ENCODE results near the gene CGREF1.

CGREF1 gene

DNA sequence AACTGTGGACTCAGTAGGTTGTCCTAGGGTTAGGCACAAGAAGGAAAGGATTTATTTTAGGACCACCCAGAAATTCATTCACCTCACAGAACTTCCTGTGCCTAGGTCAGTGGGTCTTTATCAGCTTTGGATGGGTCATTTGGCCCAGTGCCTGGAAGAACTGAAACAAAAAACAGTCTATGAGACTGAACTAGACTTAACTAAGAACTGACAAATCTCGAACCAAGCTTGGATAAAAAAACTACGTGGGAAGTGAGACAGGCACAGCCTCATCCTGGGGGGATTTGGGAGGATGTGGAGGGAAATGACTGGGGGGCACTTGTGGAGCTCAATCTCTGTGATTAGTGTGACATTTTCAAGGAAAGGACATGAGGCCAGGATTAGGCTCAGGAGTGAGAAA is 45.1 kb downstream of the CGREF1 start:
- no peak for DNase-seq (ENCODE audit: low spot score)

DNA sequence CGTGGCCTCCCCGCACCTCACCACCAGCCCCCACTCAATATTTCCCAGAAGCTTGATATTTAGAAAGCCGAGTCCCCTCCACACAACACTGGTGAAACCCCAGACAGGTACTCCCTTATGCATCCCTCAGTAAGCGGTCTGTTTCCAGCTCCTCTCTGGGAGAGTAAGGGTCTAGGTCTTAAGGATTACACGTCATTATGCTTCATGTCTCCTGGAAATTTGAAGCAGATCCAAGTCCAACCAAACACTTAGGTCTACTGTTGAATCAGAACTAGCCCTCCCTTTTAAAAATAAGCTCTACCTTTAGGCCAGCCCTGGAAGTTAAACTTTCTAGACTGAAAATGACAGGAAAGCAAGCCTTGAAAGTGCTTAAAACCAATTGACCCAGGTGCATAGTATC is 46.0 kb downstream of the CGREF1 start:
- no peak for DNase-seq (ENCODE audit: low spot score)

DNA sequence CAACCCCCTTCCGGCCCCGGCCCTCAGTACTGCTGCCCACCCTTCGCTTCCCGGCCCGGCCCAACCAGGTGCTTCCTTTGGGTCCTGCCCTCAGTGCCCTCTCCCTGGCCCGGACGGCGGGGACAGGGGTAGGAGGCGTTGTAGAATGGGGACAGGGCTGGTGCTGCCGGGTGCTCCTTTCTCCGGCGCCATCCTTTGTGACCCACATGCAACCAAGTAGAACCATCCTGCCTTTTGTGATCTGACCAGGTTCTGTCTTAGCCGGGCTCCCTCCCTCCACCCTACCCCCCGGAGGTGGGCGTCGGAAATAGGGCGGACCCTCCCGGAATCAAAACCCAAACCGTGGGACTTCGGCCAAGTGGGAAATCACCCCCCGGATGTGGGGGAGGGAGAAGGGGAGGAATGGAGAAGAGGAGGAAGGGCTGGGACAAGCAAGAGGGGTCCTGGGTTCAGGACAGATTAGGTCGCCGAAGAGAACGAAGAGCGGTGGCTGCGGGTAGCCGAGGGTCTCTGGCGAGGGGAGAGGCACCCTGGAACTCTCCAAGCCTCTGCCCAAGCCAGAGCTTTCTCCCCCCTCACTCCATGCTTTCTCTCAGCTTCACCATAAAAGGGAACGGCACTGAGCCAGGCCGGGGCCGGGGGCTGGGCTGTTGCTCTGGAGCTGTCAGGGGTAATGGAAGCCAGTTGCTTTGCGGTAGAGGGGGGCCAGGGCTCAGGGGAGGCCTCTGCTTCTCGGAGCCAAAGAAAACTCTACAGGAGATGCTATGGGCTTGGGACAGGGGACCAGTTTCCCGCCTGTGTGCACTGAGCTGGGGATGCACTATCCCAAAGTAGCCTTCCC is 46.7 kb downstream of the CGREF1 start:
- DNase-seq (ENCODE audit: low spot score): no peak

DNA sequence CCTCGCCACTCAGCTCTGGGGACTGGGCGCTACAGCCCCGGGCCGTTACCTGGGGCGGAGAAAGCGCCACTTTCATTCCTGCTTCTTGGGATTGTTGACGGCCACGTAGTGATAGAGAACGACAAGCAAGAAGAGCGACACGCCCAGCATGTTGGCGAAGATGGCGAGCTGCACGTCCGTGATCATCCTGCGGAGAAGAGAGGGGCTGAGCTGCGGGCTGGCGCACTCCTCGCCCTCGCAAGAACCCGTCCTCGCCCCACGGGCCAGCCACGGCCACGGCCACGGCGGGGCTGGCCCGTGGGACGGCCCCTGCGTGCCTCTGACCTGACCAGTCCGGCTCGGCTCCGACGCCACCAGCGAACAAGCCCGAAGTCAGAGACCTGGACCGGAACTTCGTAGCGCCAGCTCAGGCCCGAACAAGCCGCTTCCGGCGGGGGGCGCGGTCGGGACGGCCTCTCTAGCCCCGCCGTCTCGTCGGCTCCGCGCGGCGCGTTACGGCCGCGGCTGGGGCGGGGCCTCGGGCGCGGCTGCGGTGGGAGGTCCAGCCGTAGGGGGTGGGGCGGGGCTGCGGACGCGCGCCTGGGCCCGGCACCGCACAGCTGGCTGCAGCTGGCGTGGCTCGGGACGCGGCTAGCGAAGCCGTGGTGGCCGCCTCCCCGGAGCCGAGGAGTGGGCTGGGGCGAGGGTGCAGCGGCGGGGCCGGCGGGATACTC is 47.5 kb downstream of the CGREF1 start, which contains the start of gene OST4:
TSS of gene OST4 (minus strand) at position 378 of the 713 bp plus-strand sequence.
- peak; percentile 96 for DNase-seq (ENCODE audit: low spot score)

DNA sequence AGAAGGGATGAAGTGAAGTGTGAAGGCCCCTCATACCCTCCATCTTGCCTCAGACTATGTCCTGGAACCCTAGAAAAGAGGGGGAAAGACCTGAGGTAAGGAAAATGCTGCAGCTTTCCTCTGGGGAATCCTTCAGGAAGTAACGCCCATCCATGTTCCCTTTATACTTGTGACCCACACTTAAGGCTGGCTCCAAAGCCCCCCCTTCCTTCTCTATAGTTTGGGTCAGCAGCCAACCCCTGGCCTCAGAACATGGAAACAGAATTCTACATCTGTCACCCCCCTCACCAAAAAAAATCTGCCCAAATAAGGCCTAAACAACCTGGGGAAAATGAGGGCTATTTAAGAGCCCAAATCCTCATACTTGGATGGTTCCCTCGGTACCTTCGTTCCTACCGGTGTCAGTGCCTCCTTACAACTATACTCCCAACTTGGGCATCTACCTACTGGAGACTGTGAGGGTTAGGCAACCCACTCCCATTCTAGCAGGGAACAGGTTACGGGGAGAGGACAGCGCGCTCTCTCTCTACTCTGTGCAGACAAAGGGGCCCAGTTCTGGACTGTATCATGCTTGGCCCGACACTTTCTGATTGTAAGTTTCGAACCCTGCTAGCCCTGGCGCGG is 48.2 kb downstream of the CGREF1 start:
- no peak for DNase-seq (ENCODE audit: low spot score)

DNA sequence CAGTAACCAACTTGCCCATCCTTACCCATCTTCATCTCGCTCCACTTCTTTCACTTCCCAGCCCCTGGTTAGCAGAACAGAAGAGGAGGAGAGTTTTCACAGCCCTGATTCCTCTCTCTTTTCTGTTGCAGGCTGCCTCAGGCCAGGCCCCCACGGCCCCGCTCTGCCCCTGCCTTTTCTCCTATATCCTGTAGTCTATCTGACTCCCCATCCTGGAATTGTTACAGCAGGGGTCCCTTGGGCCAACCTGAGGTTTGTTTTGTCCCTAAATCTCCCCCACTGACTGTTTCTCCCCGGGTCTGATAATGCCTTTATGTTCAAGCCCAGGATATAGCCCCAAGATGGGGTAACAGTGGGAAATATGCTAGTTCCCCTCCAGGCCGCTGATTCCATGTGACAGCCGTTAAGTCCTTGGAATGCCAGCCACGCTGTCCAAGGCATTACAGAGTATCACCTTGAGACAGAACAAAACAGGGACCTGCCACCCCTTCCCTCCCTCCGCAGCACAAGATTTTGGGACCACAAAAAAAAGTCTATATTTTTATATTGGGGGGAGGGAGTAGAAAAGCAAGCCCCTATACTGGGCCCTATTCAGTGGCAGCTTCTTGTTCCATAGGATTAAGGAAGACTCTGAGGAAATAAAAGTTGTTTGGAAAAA is 48.8 kb downstream of the CGREF1 start:
- DNase-seq (ENCODE audit: low spot score): no peak

DNA sequence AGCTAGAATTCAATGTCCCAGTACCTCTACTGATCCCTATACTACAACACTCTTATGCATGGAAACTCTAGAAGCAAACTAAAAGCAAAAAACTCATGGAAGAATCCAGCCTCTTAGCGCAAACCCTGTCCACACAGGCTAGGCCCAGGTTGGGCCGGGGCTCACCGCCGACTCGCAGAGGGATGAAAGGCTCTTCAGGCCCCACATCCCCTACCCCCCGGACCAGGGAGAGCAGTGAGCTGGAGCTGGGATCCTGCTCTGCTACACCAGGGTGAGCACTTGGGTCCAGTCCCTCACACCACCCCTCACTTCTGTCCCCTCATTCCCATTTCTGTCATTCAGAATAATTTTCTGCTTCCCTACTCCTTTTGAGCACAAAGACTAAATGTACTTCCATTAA is 49.5 kb downstream of the CGREF1 start:
- DNase-seq (ENCODE audit: low spot score): no peak

DNA sequence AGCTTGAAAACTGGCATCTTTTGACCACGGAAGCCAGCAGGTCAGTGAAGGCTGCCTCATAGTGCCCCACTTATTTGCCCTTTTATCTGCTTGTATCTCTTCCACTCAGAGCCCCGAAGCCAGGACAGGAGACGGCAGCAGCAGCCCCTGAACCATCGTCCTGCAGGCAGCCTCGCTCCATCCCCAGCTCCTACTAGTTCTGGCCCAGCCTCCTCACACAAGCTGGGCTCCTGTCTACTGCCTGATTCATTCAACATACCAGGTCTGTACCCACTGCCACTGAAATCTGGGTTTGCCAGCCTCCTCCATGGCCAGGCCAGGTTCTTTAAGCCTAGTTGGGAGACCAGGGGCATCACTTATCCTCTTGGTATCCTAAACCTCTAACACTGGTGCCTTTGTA is 51.5 kb downstream of the CGREF1 start:
- DNase-seq (ENCODE audit: low spot score): no peak

DNA sequence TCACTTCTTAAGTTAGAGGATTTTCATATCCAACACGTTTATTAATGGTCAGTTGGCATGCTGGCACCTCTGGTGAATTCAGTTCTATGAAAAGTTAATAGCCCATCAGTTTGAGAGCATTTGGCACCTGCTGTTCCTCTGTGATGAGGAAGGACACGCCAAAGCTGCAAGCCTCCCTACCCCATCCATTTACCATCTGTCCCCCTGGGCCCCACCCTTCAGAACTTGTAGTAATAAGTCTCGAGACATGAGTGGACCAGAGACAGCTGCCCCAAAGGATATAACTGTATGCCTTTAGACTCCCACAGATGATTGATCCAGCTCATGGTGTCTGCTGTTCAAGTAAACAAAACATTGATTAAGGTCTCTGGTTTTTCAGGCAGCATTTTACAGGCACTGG is 53.8 kb downstream of the CGREF1 start:
- no peak for DNase-seq (ENCODE audit: low spot score)

DNA sequence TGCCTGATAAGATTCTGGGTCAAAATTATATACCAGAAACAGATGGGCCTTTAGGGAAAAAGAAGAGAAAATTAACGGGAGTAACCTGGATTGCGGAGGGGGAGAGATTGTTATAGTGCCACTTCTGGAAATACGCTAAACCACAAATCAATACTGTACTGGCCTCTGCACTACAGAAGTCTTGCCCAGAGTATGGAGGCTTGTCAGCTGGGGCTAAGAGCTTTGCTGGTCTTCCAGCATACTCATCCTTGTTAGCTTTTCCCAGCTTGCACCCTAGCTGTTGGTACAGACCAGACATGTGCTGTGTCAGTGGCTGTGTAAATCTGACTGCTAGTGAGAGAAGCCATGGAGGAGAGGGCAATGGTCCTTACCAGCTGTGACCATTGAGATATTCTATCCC is 58.6 kb downstream of the CGREF1 start:
- no peak for DNase-seq (ENCODE audit: low spot score)

DNA sequence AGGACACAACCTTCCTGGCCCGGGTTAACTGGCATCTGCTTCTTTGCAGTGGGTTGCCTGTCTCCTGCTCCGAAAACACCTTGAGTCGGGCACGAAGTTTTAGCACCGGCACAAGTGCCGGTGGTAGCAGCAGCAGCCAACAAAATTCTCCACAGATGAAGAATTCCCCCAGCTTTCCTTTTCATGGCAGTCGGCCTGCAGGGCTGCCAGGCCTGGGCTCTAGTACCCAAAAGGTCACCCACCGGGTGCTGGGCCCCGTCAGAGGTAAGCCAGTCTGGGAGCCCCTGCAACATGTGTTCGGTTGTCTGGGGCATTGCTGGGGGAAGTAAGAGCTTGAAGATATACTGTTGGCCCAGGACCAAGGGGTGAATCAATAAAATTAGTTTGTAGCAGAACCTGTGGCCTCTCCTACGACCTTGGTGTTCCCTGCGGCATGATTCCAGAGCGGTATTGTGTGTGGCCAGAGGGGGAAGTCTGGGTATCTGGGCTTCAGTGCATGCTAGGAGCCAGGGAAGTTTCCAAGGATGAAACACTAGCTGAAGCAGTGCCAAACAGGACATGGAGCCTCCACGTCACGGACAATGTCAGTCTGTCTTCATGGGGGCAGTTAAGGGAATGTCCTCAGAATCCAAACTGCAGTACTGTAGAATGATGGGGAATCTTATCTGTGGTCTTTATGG is 59.6 kb downstream of the CGREF1 start:
- DNase-seq (ENCODE audit: low spot score): no peak

DNA sequence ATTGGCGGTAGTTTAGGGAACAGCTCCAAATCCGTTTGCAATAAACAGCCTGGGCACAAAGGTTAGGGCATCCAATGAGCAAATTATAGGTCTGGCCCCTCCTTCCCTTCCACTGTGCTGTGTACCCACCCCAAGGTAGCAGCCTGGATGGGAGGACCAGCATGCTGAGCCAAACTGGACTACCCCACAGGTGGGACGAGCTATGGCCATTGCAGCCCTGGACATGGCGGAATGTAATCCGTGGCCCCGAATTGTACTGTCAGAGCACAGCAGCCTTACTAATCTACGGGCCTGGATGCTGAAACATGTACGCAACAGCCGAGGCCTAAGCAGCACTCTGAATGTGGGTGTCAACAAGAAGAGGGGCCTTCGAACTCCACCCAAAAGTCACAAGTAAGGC is 60.7 kb downstream of the CGREF1 start:
- no peak for DNase-seq (ENCODE audit: low spot score)

DNA sequence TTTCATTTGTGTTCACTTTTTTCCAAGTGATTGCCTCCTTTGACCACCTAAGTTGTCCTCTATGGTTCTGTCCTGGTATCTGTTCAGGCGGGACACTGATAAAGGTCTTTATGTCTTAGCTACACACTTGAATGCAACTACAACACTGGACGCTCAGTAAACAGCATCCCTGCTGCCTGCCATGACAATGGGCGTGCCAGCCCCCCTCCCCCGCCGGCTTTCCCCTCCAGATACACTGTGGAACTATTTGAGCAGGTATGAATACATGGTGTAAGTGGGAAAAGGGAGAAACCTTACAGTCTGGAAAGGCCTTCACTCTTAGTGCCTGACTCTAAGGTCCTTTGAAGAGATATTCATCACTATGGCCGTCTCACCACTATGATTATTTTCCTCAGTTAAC is 61.7 kb downstream of the CGREF1 start:
- no peak for DNase-seq (ENCODE audit: low spot score)

DNA sequence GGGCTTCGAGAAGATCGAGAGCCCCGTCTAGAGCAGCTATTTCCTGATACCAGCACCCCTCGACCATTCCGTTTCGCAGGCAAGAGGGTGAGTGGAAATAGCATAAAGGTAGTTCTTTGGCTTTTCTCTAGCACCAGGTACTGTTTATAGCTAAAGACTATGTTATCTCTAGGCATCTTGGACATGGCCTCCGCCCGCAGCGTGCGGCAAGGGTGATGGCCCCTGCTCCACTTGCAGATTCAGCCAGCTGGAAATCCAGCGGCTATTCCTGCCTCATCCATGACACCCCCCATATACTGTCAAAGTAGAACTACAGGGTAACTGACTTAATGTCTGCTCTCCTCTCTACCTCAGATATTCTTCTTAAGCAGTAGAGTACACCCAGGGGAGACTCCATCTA is 64.2 kb downstream of the CGREF1 start:
- DNase-seq (ENCODE audit: low spot score): no peak

DNA sequence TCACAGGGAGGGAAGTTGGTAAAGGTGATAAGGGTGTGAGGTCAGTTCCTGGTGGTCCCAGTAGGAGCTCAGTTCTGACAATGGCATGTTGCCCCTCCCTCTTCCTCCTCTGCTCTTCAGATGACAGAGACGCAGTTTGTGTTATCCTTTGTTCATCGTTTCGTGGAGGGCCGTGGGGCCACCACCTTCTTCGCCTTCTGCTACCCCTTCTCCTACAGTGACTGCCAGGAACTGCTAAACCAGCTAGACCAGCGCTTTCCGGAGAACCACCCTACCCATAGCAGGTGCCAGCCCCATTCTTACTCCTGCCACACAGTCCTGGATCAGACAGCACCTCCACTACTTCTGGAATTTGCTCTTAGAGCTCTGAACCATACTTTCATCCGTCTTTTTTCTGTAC is 65.2 kb downstream of the CGREF1 start:
- no peak for DNase-seq (ENCODE audit: low spot score)

DNA sequence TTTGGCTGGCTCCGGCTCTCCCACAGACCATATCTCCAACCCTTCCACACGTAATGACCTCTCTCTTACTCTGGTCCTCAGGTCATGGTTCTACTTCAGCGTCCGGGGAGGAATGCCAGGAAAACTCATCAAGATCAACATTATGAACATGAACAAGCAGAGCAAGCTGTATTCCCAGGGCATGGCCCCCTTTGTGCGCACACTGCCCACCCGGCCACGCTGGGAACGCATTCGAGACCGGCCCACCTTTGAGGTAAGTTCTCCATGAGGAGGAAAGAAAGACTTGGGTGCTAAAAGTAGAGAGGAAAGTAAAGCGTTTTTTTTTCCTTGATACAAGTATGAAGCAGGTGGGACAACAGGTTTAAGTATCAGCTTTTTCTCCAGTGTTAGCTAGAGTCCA is 65.6 kb downstream of the CGREF1 start:
- DNase-seq (ENCODE audit: low spot score): no peak

DNA sequence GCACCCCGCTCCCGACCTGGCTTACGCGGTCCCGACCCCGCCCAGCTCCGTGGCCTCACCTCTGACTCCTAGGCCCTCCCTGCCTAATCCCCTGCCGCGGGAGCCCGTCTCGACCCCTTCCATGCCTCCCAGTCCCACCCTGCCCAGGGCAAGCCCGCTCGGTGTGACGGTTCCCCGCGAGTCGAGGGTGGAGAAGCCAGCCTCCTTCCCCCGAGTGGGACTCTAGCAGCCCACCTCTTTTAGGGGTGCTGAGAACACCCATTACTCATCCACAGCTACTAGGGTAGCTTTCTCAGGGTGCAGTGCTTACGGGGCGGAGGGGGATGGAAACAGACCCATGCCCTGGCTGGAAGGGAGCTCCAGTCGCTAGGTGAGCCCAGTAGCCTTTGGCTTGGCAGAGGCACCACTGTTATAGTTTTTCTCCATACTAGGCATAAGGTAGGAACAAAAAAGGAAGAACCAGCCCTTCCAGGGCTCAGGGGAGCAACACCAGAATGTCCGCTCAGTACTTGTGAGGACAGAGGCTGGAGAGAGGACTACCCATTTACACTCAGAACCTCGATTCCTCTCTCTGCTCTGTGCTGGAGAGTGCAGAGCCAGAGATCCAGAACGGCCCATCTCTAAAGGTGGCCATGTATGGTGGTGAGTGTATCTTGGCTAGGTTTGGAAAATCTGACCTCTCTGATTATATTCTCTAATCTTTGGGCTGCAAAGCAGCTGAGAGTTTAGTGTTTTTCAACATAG is 66.9 kb downstream of the CGREF1 start:
- no peak for DNase-seq (ENCODE audit: low spot score)

DNA sequence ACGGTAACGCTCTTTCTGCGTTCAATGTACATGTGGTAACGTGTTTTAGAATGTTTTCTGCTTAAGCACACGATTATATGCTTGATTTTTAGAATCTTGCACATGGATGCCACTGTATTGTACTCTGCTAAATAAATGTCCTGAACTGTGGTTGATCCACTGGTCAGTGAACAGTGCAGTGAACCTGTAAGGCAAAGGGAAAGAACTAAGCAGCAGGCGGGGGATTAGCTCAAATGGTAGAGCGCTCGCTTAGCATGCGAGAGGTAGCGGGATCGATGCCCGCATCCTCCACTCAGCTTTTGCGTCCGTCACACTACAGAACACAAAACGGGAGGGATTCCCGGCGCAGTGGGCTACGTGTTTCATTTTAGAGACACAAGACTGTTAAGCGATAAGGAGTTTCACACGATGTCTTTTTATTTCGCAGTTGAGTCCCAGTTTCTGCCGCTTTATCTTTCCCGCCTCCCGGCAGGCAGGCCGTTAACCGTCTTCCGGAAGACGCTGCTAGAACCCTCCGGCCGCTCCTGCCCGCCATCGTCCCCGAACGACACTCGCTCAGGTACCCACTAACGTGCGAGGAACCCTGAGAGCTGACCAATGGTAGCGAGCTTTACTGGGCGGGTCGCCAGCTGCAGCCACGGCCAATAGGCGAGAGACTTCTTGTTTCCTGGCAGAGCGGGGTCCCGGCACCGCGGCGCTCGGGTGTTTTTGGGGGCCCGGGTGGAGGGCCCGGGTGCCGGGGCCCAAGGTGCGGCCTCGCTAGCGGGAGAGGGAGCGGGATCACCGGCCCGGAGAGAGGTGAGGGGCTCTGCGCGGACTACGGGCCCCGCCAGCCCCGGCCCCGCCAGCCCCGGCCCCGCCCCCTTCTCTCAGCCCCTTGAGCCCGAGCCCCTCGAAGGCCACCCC is 67.7 kb downstream of the CGREF1 start, which contains the start of gene AGBL5:
TSS of gene AGBL5 (plus strand) at position 673 of the 906 bp plus-strand sequence. CDS start 1,291 bp downstream, outside the sequence.
- peak; percentile 92 for DNase-seq (ENCODE audit: low spot score)

Data from putamen (tissue), 1 donor.